Osteocyte (in vitro differentiated cells): ENCODE measurements around the gene FSTL4. TPM values are rescaled to one million over a fixed set of nuclear protein-coding genes. Genes with fewer than 3 reads are reported as not detected.
A peak's percentile ranks its signal among the peaks of the same experiment; 100 is the strongest.

Experiments used
- DNase-seq: peaks from one replicate; pipeline ENCODE4 v3.0.0; 2021; ENCODE audit warnings: mixed read lengths; ENCODE audit not compliant: unreplicated experiment; ENCODE audit errors: extremely low spot score
- H3K27ac Mint-ChIP-seq: one replicate; pipeline ENCODE4 v1.8.0; 2021; ENCODE audit warnings: mild to moderate bottlenecking, mixed read lengths; ENCODE audit not compliant: unreplicated experiment
- H3K27me3 Mint-ChIP-seq: one replicate; pipeline ENCODE4 v1.8.0; 2021; ENCODE audit warnings: mixed read lengths; ENCODE audit not compliant: unreplicated experiment
- H3K36me3 Mint-ChIP-seq: one replicate; pipeline ENCODE4 v1.8.0; 2021; ENCODE audit warnings: mixed read lengths; ENCODE audit not compliant: unreplicated experiment
- H3K4me1 Mint-ChIP-seq: one replicate; pipeline ENCODE4 v1.8.0; 2021; ENCODE audit warnings: mixed read lengths; ENCODE audit not compliant: unreplicated experiment
- H3K4me3 Mint-ChIP-seq: one replicate; pipeline ENCODE4 v1.8.0; 2021; ENCODE audit warnings: mild to moderate bottlenecking, moderate library complexity, mixed read lengths; ENCODE audit not compliant: unreplicated experiment
- H3K9me3 Mint-ChIP-seq: one replicate; pipeline ENCODE4 v1.8.0; 2021; ENCODE audit warnings: mixed read lengths; ENCODE audit not compliant: unreplicated experiment
- CTCF ChIP-seq: fragments of 200-600 bp; sonication (generic); IDR thresholded peaks from 2 replicates; pipeline ENCODE4 v1.5.0; 2021; ENCODE audit warnings: antibody characterized with exemption, mild to moderate bottlenecking, moderate library complexity
- total RNA-seq: library from RNA; stranded (reverse); gene quantifications from 2 replicates; pipeline ENCODE4 v1.2.1, GENCODE V29; 2021

The FSTL4 gene
- total RNA-seq, 1 donor from 2014 or later: not detected

GRCh38 chr5:133519191-133519590, 93.2 kb downstream of the FSTL4 start:
- DNase-seq: peak; percentile 46
- no peaks in the 10 kb centered on the region for H3K4me1 Mint-ChIP-seq
- no peak for TF ChIP-seq CTCF
- peaks cover 17% of the 10 kb centered on the region for H3K27me3 Mint-ChIP-seq
- no peaks in the 10 kb centered on the region for H3K36me3 Mint-ChIP-seq
- no peaks in the 10 kb centered on the region for H3K9me3 Mint-ChIP-seq
- H3K27ac Mint-ChIP-seq: no peak overlapping the region
- H3K4me3 Mint-ChIP-seq: no peak overlapping the region

- Mint-ChIP-seq H3K27me3 (peaks cover 5% of the 10 kb centered on the region), H3K9me3 (no peaks in the 10 kb centered on the region), H3K4me3 (no peak overlapping the region), H3K36me3 (no peaks in the 10 kb centered on the region), H3K27ac (no peak overlapping the region), H3K4me1 (no peaks in the 10 kb centered on the region)
- DNase-seq: no peak
- no peak for TF ChIP-seq CTCF
These were observed 97.9 kb downstream of the FSTL4 start for GRCh38 chr5:133514456-133514855.

GRCh38 chr5:133512896-133513295, 99.4 kb downstream of the FSTL4 start:
- H3K4me1 Mint-ChIP-seq: no peaks in the 10 kb centered on the region
- DNase-seq: peak; percentile 54
- no peak overlapping the region for H3K27ac Mint-ChIP-seq
- no peaks in the 10 kb centered on the region for H3K9me3 Mint-ChIP-seq
- no peak overlapping the region for H3K4me3 Mint-ChIP-seq
- TF ChIP-seq CTCF: no peak
- H3K36me3 Mint-ChIP-seq: no peaks in the 10 kb centered on the region
- H3K27me3 Mint-ChIP-seq: peaks cover 3% of the 10 kb centered on the region

- no peaks in the 10 kb centered on the region for H3K9me3 Mint-ChIP-seq
- no peak overlapping the region for H3K4me3 Mint-ChIP-seq
- no peak overlapping the region for H3K27ac Mint-ChIP-seq
- no peaks in the 10 kb centered on the region for H3K4me1 Mint-ChIP-seq
- DNase-seq: peak; percentile 64
- H3K27me3 Mint-ChIP-seq: peaks cover 3% of the 10 kb centered on the region
- no peak for TF ChIP-seq CTCF
- H3K36me3 Mint-ChIP-seq: no peaks in the 10 kb centered on the region
These were observed 100.6 kb downstream of the FSTL4 start for GRCh38 chr5:133511653-133512235.

GRCh38 chr5:133510634-133511262, 101.6 kb downstream of the FSTL4 start:
- H3K4me1 Mint-ChIP-seq: no peaks in the 10 kb centered on the region
- H3K36me3 Mint-ChIP-seq: no peaks in the 10 kb centered on the region
- peak; percentile 68 for DNase-seq
- H3K27me3 Mint-ChIP-seq: peaks cover 8% of the 10 kb centered on the region
- TF ChIP-seq CTCF: no peak
- H3K4me3 Mint-ChIP-seq: no peak overlapping the region
- no peak overlapping the region for H3K27ac Mint-ChIP-seq
- H3K9me3 Mint-ChIP-seq: no peaks in the 10 kb centered on the region
